AG09319 (cell line): Measurements from ENCODE around the gene DFFB.

Source experiments
- DNase-seq: peaks from one replicate; pipeline ENCODE4 v3.0.0-alpha.2; 2010; ENCODE audit warnings: low read depth; ENCODE audit errors: extremely low read depth
- CTCF ChIP-seq: IDR thresholded peaks from 2 replicates; pipeline ENCODE4 v1.5.1; 2011; ENCODE audit warnings: low read depth, mild to moderate bottlenecking, inconsistent platforms, low read length, moderate library complexity

DFFB gene

GRCh38 chr1:3834701-3835100, 22.6 kb upstream of the DFFB start:
- no peak for DNase-seq
- TF ChIP-seq CTCF: no peak

GRCh38 chr1:3836421-3836820, 20.9 kb upstream of the DFFB start:
- DNase-seq: no peak
- TF ChIP-seq CTCF: no peak

GRCh38 chr1:3837200-3837599, 20.1 kb upstream of the DFFB start:
- TF ChIP-seq CTCF: no peak
- no peak for DNase-seq

GRCh38 chr1:3837685-3838084, 19.6 kb upstream of the DFFB start:
- TF ChIP-seq CTCF: no peak
- DNase-seq: no peak

GRCh38 chr1:3838788-3839187, 18.5 kb upstream of the DFFB start:
- TF ChIP-seq CTCF: no peak
- DNase-seq: no peak

GRCh38 chr1:3841491-3841890, 15.8 kb upstream of the DFFB start:
- TF ChIP-seq CTCF: no peak

GRCh38 chr1:3842912-3843311, 14.4 kb upstream of the DFFB start:
- DNase-seq: no peak
- no peak for TF ChIP-seq CTCF

More at GRCh38 chr1:3841491-3841890, 15.8 kb upstream of the DFFB start:
- DNase-seq: no peak

GRCh38 chr1:3846541-3846940, 10.7 kb upstream of the DFFB start:
- DNase-seq: no peak

More at GRCh38 chr1:3846541-3846940, 10.7 kb upstream of the DFFB start:
- no peak for TF ChIP-seq CTCF
